Tibial artery (tissue), 4 donors: ENCODE measurements around the gene PLEK2.

Experiments used
- DNase-seq, 2 donors: peaks; one replicate each; pipeline ENCODE4 v3.0.0-alpha.2; 2019
- H3K27ac ChIP-seq, 2 donors: fragments of 200-600 bp; sonication (generic) in 1 of 2; 1 replicate in 1 of 2; 2 replicates in 1 of 2; pipeline ENCODE4 v1.5.1; 2018 to 2019; ENCODE audit warnings: mild to moderate bottlenecking in 1 of 2
- H3K27me3 ChIP-seq, 2 donors: fragments of 200-600 bp; sonication (generic) in 1 of 2; one replicate each; pipeline versions ENCODE4 v1.5.1 to v1.6.0; 2016 to 2019
- H3K36me3 ChIP-seq, 3 donors: fragments of 200-600 bp; sonication (generic) in 2 of 3; one replicate each; pipeline ENCODE4 v1.5.1; 2016 to 2019; ENCODE audit warnings: mild to moderate bottlenecking in 2 of 3
- H3K4me1 ChIP-seq, 4 donors: fragments of 200-600 bp; sonication (generic) in 2 of 4; 1 replicate in 3 of 4; 2 replicates in 1 of 4; pipeline ENCODE4 v1.5.1; 2016 to 2019
- H3K4me3 ChIP-seq, 2 donors: fragments of 200-600 bp; sonication (generic) in 1 of 2; 1 replicate in 1 of 2; 2 replicates in 1 of 2; pipeline ENCODE4 v1.5.1; 2018 to 2019; ENCODE audit warnings: mild to moderate bottlenecking in 2 of 2
- H3K9me3 ChIP-seq, 3 donors: fragments of 200-600 bp; sonication (generic) in 1 of 3; one replicate each; pipeline ENCODE4 v1.5.1; 2016 to 2019
- CTCF ChIP-seq, 2 experiments: fragments of 200-600 bp in 1 of 2; fragments of 450-650 bp in 1 of 2; IDR thresholded peaks; one replicate each; pipeline ENCODE4 v1.5.1; 2017 to 2019; ENCODE audit warnings: antibody characterized with exemption in 2 of 2, mild to moderate bottlenecking in 1 of 2, moderate library complexity in 1 of 2
- intact Hi-C: fragments of 100-400 bp; cut with DNase I; formaldehyde crosslinking; loops from one replicate; pipeline ENCODE4 v1.15.0; 2023; ENCODE audit warnings: low total_unique reads

PLEK2 gene

GRCh38 chr14:67389811-67390534 is 22.0 kb downstream of the PLEK2 start:
- Histone ChIP-seq H3K4me3 (no peak overlapping the region), H3K27me3 (no peaks in the 10 kb centered on the region), H3K36me3 (peaks cover 8 to 25% (median 9%) of the 10 kb centered on the region in 3 donors), H3K27ac (no peak overlapping the region), H3K9me3 (no peaks in the 10 kb centered on the region), H3K4me1 (no peaks in the 10 kb centered on the region)
- intact Hi-C loops: no loop called here
- no peak for TF ChIP-seq CTCF (IDR thresholded peaks at IDR 0.05)
- no peak for DNase-seq

- Histone ChIP-seq H3K4me1 (no peaks in the 10 kb centered on the region), H3K27ac (no peak overlapping the region), H3K9me3 (no peaks in the 10 kb centered on the region), H3K36me3 (peaks cover 15 to 32% (median 15%) of the 10 kb centered on the region in 3 donors), H3K27me3 (no peaks in the 10 kb centered on the region), H3K4me3 (no peak overlapping the region)
- no peak for DNase-seq
- no peak for TF ChIP-seq CTCF (IDR thresholded peaks at IDR 0.05)
- intact Hi-C loops: no loop called here
Measured at GRCh38 chr14:67389275-67389674, 22.7 kb downstream of the PLEK2 start.

DNA sequence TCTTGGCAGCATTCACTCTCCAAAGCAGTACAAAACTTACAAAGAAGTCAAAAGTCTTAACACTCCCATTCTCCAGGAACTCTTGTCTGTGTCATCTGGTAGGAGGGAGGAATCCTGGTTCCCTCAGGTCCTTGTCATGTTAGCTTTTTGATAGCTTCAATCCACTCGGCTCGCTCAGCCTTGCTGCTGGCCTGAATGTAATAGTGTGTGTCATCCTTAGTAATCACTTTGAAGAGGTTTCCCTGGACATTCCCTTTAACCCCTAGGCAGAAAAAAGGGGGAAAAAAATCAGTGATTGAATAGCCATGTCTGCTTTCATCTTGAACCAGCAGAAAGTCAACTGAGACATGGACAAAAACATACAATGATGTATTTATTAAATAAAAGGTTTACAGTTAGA is 24.8 kb downstream of the PLEK2 start:
- Histone ChIP-seq H3K27ac (no peak overlapping the region), H3K27me3 (no peaks in the 10 kb centered on the region), H3K9me3 (no peaks in the 10 kb centered on the region), H3K36me3 (peaks cover 35 to 52% (median 36%) of the 10 kb centered on the region in 3 donors), H3K4me3 (no peak overlapping the region), H3K4me1 (no peaks in the 10 kb centered on the region)
- intact Hi-C loops: no loop called here
- DNase-seq: no peak
- no peak for TF ChIP-seq CTCF (IDR thresholded peaks at IDR 0.05)

DNA sequence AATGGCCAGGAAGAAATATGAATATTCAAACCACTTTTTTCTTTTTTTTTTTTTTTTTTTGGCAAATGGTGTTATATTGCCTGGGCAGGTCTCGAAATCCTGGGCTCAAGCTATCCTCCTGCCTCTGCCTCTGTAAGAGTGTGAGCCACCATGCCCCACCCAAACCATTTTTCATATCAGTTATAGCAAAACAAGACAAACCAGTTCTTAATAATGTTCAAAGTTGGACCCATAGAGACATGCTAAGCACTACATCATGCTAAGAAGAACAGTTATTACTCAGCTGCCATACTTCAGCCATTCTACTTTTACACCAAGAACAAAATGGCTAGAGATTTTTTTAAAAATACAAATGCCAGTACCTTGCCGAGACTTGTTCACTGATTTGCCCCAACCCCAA is 26.3 kb downstream of the PLEK2 start:
- DNase-seq: no peak
- Histone ChIP-seq H3K36me3 (peaks cover 51 to 67% (median 52%) of the 10 kb centered on the region in 3 donors), H3K27ac (no peak overlapping the region), H3K4me1 (no peaks in the 10 kb centered on the region), H3K9me3 (no peaks in the 10 kb centered on the region), H3K4me3 (no peak overlapping the region), H3K27me3 (no peaks in the 10 kb centered on the region)
- intact Hi-C loops: no loop called here
- no peak for TF ChIP-seq CTCF (IDR thresholded peaks at IDR 0.05)

GRCh38 chr14:67385120-67385519 is 26.8 kb downstream of the PLEK2 start:
- H3K27ac ChIP-seq: no peak overlapping the region
- H3K27me3 ChIP-seq: no peaks in the 10 kb centered on the region
- H3K36me3 ChIP-seq: peaks cover 54 to 72% (median 56%) of the 10 kb centered on the region in 3 donors
- no peak for DNase-seq
- no peaks in the 10 kb centered on the region for H3K4me1 ChIP-seq
- intact Hi-C loops: no loop called here
- TF ChIP-seq CTCF (IDR thresholded peaks at IDR 0.05): no peak
- H3K9me3 ChIP-seq: no peaks in the 10 kb centered on the region
- H3K4me3 ChIP-seq: no peak overlapping the region
